Transverse colon (tissue), 4 donors: ENCODE measurements around the gene DTD1. TPM values are rescaled to one million over a fixed set of nuclear protein-coding genes. Genes with fewer than 3 reads are reported as not detected.
"Not testable (repeated sequence)": the region's sequence is repeated elsewhere in the genome, so short reads cannot be mapped to it uniquely, and the experiment has no call there.

Experiments
- DNase-seq: peaks from one replicate; pipeline ENCODE4 v3.0.0-alpha.2; 2019
- H3K27ac ChIP-seq, 4 donors: fragments of 200-600 bp; sonication (generic); 2 replicates each; pipeline ENCODE4 v1.5.1; 2016 to 2018; ENCODE audit warnings: inconsistent platforms in 4 of 4
- H3K27me3 ChIP-seq: fragments of 200-600 bp; sonication (generic); 2 replicates; pipeline ENCODE4 v1.5.1; 2017; ENCODE audit warnings: inconsistent platforms
- H3K36me3 ChIP-seq, 4 donors: fragments of 200-600 bp; sonication (generic); 2 replicates each; pipeline ENCODE4 v1.5.1; 2017 to 2019; ENCODE audit warnings: inconsistent platforms in 4 of 4
- H3K4me1 ChIP-seq, 4 donors: fragments of 200-600 bp; sonication (generic); 2 replicates each; pipeline ENCODE4 v1.5.1; 2017 to 2020; ENCODE audit warnings: inconsistent platforms in 4 of 4
- H3K4me3 ChIP-seq, 4 donors: fragments of 200-600 bp; sonication (generic); 1 replicate in 1 of 4; 2 replicates in 3 of 4; pipeline versions ENCODE4 v1.5.1 to v1.6.1; 2017 to 2019; ENCODE audit warnings: inconsistent platforms in 4 of 4
- H3K9me3 ChIP-seq, 2 donors: fragments of 200-600 bp; sonication (generic); 2 replicates each; pipeline ENCODE4 v1.5.1; 2017 to 2019; ENCODE audit warnings: inconsistent platforms in 2 of 2
- CTCF ChIP-seq, 5 experiments: fragments of 200-600 bp in 3 of 5; fragments of 450-650 bp in 2 of 5; sonication (generic) in 3 of 5; IDR thresholded peaks; 1 replicate in 2 of 5; 2 replicates in 3 of 5; pipeline ENCODE4 v1.5.1; 2016 to 2017; ENCODE audit warnings: antibody characterized with exemption in 5 of 5, inconsistent platforms in 3 of 5, mild to moderate bottlenecking in 2 of 5, moderate library complexity in 1 of 5
- EP300 ChIP-seq: sonication (generic); formaldehyde crosslinking; IDR thresholded peaks from one replicate; pipeline ENCODE4 v1.6.1; 2017; ENCODE audit warnings: antibody characterized with exemption, low read depth
- POLR2A ChIP-seq: fragments of 450-650 bp; IDR thresholded peaks from one replicate; pipeline ENCODE4 v1.6.1; 2016; ENCODE audit warnings: antibody characterized with exemption, mild to moderate bottlenecking, moderate library complexity
- POLR2AphosphoS5 ChIP-seq, 3 donors: sonication (generic); formaldehyde crosslinking; IDR thresholded peaks; one replicate each; pipeline ENCODE4 v1.6.1; 2016; ENCODE audit warnings: antibody characterized with exemption in 3 of 3
- WGBS, 2 donors: methylation state at CpG; one replicate each; pipeline ENCODE4 v1.1.5; 2018; ENCODE audit warnings: low coverage in 1 of 2; 5-methylcytosine and 5-hydroxymethylcytosine counted together
- in situ Hi-C, 4 donors: fragments of 200-750 bp; cut with MboI; loops; one replicate each; pipeline versions ENCODE4 v1.15.0 to v1.15.1; 2017; ENCODE audit warnings: low sequenced_read_pairs in 3 of 4, low pct_ligation_motif_present in 1 of 4, low pct_unique_long_range_greater_than_20kb in 1 of 4
- intact Hi-C: fragments of 100-400 bp; cut with DNase I; formaldehyde crosslinking; loops from one replicate; pipeline ENCODE4 v1.15.1; 2023; ENCODE audit warnings: low total_unique reads
- total RNA-seq, 4 donors: library from RNA; depleted of rRNA; stranded (reverse); fragments of >200 nt; gene quantifications; one replicate each; pipeline ENCODE4 v1.1.0, GENCODE V29; 2016

Gene DTD1
- total RNA-seq, 4 donors from 2014 or later: 3.7 to 17.6 (median 9.8) TPM

GRCh38 chr20:18780385-18781130, 192.7 kb downstream of the DTD1 start:
- H3K4me1 ChIP-seq: no peaks in the 10 kb centered on the region
- no peak for TF ChIP-seq CTCF (IDR thresholded peaks at IDR 0.05)
- TF ChIP-seq POLR2A: no peak
- TF ChIP-seq POLR2AphosphoS5 (IDR thresholded peaks at IDR 0.05): no peak
- TF ChIP-seq EP300: no peak
- no peak for DNase-seq
- H3K4me3 ChIP-seq: no peak overlapping the region
- H3K27ac ChIP-seq: no peak overlapping the region
- in situ Hi-C loops (no loop called here), intact Hi-C loops (no loop called here)
- WGBS, 2 donors: 64 to 80% methylated on average over 8 to 9 of the region's 9 CpGs
- H3K27me3 ChIP-seq: no peaks in the 10 kb centered on the region
- no peaks in the 10 kb centered on the region for H3K9me3 ChIP-seq
- H3K36me3 ChIP-seq: no peaks in the 10 kb centered on the region

GRCh38 chr20:18781509-18781908, 193.7 kb downstream of the DTD1 start:
- Histone ChIP-seq H3K36me3 (no peaks in the 10 kb centered on the region), H3K4me3 (no peak overlapping the region), H3K9me3 (no peaks in the 10 kb centered on the region), H3K27me3 (no peaks in the 10 kb centered on the region), H3K27ac (no peak overlapping the region), H3K4me1 (no peaks in the 10 kb centered on the region)
- intact Hi-C loops (no loop called here), in situ Hi-C loops (no loop called here)
- no peak for TF ChIP-seq POLR2A
- TF ChIP-seq CTCF (IDR thresholded peaks at IDR 0.05): no peak
- no peak for TF ChIP-seq POLR2AphosphoS5 (IDR thresholded peaks at IDR 0.05)
- TF ChIP-seq EP300: no peak
- no peak for DNase-seq
- 84 to 88% methylated on average over 2 to 3 of the region's 3 CpGs for WGBS, 2 donors

- Histone ChIP-seq H3K36me3 (no peaks in the 10 kb centered on the region), H3K4me1 (no peaks in the 10 kb centered on the region), H3K27ac (no peak overlapping the region), H3K4me3 (no peak overlapping the region), H3K27me3 (no peaks in the 10 kb centered on the region), H3K9me3 (no peaks in the 10 kb centered on the region)
- WGBS, 2 donors: 67 to 85% methylated on average over 1 to 5 of the region's 5 CpGs
- intact Hi-C loops (no loop called here), in situ Hi-C loops (no loop called here)
- no peak for DNase-seq
- no peak for TF ChIP-seq EP300
- no peak for TF ChIP-seq POLR2A
- no peak for TF ChIP-seq POLR2AphosphoS5 (IDR thresholded peaks at IDR 0.05)
- no peak for TF ChIP-seq CTCF (IDR thresholded peaks at IDR 0.05)
Observed at GRCh38 chr20:18783385-18783959, 195.6 kb downstream of the DTD1 start.

- H3K9me3 ChIP-seq, H3K4me3 ChIP-seq, intact Hi-C loops, DNase-seq, H3K27ac ChIP-seq, H3K36me3 ChIP-seq, H3K4me1 ChIP-seq, H3K27me3 ChIP-seq, in situ Hi-C loops: not testable (repeated sequence)
- 93% methylated on average over 2 of the region's 2 CpGs; no CpG with 5 or more reads in 1 of the 2 donors for WGBS, 2 donors
Observed at GRCh38 chr20:18787046-18787445, 199.2 kb downstream of the DTD1 start.

GRCh38 chr20:18788021-18788420, 200.2 kb downstream of the DTD1 start:
- in situ Hi-C loops: no loop called here
- intact Hi-C loops: no loop called here
- H3K36me3 ChIP-seq: no peaks in the 10 kb centered on the region
- no peak for DNase-seq
- H3K27me3 ChIP-seq: no peaks in the 10 kb centered on the region
- H3K4me1 ChIP-seq: no peaks in the 10 kb centered on the region
- no peak overlapping the region for H3K4me3 ChIP-seq
- H3K27ac ChIP-seq: no peak overlapping the region
- TF ChIP-seq EP300 (no peak), POLR2AphosphoS5 (IDR thresholded peaks at IDR 0.05) (no peak), POLR2A (no peak), CTCF (IDR thresholded peaks at IDR 0.05) (no peak)
- H3K9me3 ChIP-seq: no peaks in the 10 kb centered on the region
